Testis (tissue), 3 donors: ENCODE measurements around the gene WLS. TPM values are rescaled to one million over a fixed set of nuclear protein-coding genes. Genes with fewer than 3 reads are reported as not detected.
"Not testable (repeated sequence)": the region's sequence is repeated elsewhere in the genome, so short reads cannot be mapped to it uniquely, and the experiment has no call there.

ENCODE experiments used
- DNase-seq: peaks from one replicate; pipeline ENCODE4 v3.0.0-alpha.2; 2019
- H3K27ac ChIP-seq, 2 donors: fragments of 200-600 bp; sonication (generic); one replicate each; pipeline ENCODE4 v1.5.1; 2019
- H3K27me3 ChIP-seq: fragments of 200-600 bp; sonication (generic); one replicate; pipeline ENCODE4 v1.5.1; 2019
- H3K36me3 ChIP-seq: fragments of 200-600 bp; sonication (generic); one replicate; pipeline ENCODE4 v1.5.1; 2017; ENCODE audit warnings: low read depth; ENCODE audit errors: missing control alignments
- H3K4me1 ChIP-seq: fragments of 200-600 bp; sonication (generic); one replicate; pipeline ENCODE4 v1.5.1; 2019
- H3K4me3 ChIP-seq, 2 donors: fragments of 200-600 bp; sonication (generic); one replicate each; pipeline ENCODE4 v1.5.1; 2017 to 2019
- H3K9me3 ChIP-seq: fragments of 200-600 bp; sonication (generic); one replicate; pipeline ENCODE4 v1.5.1; 2017
- POLR2A ChIP-seq: fragments of 450-650 bp; IDR thresholded peaks from one replicate; pipeline ENCODE4 v1.6.1; 2017; ENCODE audit warnings: antibody characterized with exemption, mild to moderate bottlenecking, moderate library complexity
- WGBS, 2 donors: methylation state at CpG; one replicate each; pipeline ENCODE4 v1.1.5; 2018; 5-methylcytosine and 5-hydroxymethylcytosine counted together
- intact Hi-C: fragments of 100-400 bp; cut with DNase I; formaldehyde crosslinking; loops from one replicate; pipeline ENCODE4 v1.15.1; 2023; ENCODE audit warnings: low total_unique reads
- polyA plus RNA-seq: library from polyadenylated mRNA; stranded (reverse); fragments of 350-450 nt; fragmentation: Illumina TruSeq; extraction: RNeasy Lipid Tissue Mini Kit (QIAGEN cat#74804); gene quantifications from one replicate; pipeline ENCODE4 v1.2.3, GENCODE V29; 2014; ENCODE audit warnings: low read depth, low replicate concordance; ENCODE audit not compliant: insufficient read depth
- total RNA-seq, 2 donors: library from RNA; depleted of rRNA; stranded (reverse); fragments of >200 nt; gene quantifications; one replicate each; pipeline ENCODE4 v1.2.3, GENCODE V29; 2016
- TF ChIP-seq, protein P1 (sequence below), 3 experiments: fragments of 450-650 bp in 2 of 3; fragments of 200-600 bp in 1 of 3; sonication (generic) in 1 of 3; IDR thresholded peaks; one replicate each; pipeline ENCODE4 v1.5.1; 2016 to 2019; ENCODE audit warnings: antibody characterized with exemption in 3 of 3, mild to moderate bottlenecking in 2 of 3, moderate library complexity in 1 of 3

WLS gene
- total and polyA plus RNA-seq, 3 donors from 2014 or later: 32.6 to 93.7 (median 75.5) TPM

DNA sequence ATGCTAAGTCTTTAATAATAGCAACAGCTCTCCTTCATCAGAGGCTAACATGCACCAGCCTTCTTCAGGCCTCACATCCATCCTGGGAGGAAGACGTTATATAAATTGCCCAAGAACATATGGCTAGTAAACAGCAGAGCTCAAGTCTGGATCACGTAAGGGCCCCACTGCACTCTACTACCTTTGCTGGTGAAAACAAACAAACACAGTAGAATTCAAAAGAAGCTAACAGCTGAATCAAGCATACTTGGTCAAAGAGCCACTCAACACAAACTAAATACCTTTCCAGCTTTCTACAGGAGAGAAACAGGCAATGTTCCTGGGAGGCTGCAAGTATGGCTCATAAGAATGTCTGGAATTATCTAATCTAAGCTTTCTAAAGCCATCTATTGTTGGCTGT lies 66.0 kb downstream of the WLS start:
- 97 to 98% methylated on average over 2 of the region's 2 CpGs for WGBS, 2 donors
- no peak for DNase-seq

DNA sequence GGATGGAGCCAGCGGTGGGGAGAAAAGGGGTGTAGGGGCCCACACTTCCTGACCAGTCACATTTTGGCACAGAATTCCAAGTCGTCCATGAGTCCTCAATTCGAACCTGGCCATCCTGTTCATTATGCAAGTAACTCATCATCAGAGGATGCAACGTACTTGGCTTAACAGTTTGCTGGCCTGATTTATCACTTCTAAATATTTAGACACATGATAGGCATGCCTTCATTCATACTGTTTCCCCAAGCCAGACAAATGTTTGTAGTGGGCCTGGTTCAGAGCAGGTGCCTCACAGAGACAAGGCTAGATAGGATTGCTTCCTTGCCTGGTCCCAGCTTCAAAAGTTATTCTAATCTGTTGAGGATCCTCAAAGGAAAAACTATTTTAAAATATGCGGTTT lies 66.7 kb downstream of the WLS start:
- Histone ChIP-seq H3K4me3 (no peak overlapping the region), H3K36me3 (no peaks in the 10 kb centered on the region), H3K4me1 (no peaks in the 10 kb centered on the region), H3K9me3 (no peaks in the 10 kb centered on the region), H3K27me3 (no peaks in the 10 kb centered on the region), H3K27ac (no peak overlapping the region)
- no peak for DNase-seq
- 95 to 97% methylated on average over 5 of the region's 5 CpGs for WGBS, 2 donors
- TF ChIP-seq, protein P1, sequence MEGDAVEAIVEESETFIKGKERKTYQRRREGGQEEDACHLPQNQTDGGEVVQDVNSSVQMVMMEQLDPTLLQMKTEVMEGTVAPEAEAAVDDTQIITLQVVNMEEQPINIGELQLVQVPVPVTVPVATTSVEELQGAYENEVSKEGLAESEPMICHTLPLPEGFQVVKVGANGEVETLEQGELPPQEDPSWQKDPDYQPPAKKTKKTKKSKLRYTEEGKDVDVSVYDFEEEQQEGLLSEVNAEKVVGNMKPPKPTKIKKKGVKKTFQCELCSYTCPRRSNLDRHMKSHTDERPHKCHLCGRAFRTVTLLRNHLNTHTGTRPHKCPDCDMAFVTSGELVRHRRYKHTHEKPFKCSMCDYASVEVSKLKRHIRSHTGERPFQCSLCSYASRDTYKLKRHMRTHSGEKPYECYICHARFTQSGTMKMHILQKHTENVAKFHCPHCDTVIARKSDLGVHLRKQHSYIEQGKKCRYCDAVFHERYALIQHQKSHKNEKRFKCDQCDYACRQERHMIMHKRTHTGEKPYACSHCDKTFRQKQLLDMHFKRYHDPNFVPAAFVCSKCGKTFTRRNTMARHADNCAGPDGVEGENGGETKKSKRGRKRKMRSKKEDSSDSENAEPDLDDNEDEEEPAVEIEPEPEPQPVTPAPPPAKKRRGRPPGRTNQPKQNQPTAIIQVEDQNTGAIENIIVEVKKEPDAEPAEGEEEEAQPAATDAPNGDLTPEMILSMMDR (IDR thresholded peaks at IDR 0.05): no peak
- TF ChIP-seq POLR2A: no peak
- intact Hi-C loops: no loop called here

More for the DNA sequence above, 66.0 kb downstream of the WLS start:
- H3K36me3 ChIP-seq: no peaks in the 10 kb centered on the region
- TF ChIP-seq, protein P1 (IDR thresholded peaks at IDR 0.05): no peak
- no peak for TF ChIP-seq POLR2A
- no peaks in the 10 kb centered on the region for H3K9me3 ChIP-seq
- intact Hi-C loops: no loop called here
- H3K4me3 ChIP-seq: no peak overlapping the region
- no peaks in the 10 kb centered on the region for H3K4me1 ChIP-seq
- H3K27ac ChIP-seq: no peak overlapping the region
- H3K27me3 ChIP-seq: no peaks in the 10 kb centered on the region

DNA sequence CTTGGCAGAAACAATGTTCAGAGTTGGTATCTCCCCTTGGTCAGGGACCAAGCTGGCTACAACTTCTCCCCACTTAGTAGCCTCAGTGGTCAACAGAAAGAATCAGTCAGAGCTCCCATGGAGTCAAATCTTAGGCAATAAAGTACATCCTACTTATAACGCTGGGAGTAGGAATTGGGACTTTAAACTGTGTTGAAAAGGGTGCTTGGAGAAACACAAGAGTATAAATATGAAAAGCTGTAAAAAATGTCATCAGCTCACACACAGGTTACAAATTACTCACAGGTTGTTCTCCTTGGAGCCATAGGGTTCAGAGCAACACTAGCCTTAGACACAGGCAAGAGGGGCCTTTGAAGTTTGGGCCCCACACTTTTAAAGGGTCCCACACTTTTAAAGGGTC lies 67.4 kb downstream of the WLS start:
- Histone ChIP-seq H3K27ac (no peak overlapping the region), H3K4me1 (no peaks in the 10 kb centered on the region), H3K4me3 (no peak overlapping the region), H3K27me3 (no peaks in the 10 kb centered on the region), H3K9me3 (no peaks in the 10 kb centered on the region), H3K36me3 (no peaks in the 10 kb centered on the region)
- no peak for DNase-seq
- no peak for TF ChIP-seq POLR2A
- WGBS, 2 donors: 94 to 96% methylated on average over 1 of the region's 1 CpG
- intact Hi-C loops: no loop called here

DNA sequence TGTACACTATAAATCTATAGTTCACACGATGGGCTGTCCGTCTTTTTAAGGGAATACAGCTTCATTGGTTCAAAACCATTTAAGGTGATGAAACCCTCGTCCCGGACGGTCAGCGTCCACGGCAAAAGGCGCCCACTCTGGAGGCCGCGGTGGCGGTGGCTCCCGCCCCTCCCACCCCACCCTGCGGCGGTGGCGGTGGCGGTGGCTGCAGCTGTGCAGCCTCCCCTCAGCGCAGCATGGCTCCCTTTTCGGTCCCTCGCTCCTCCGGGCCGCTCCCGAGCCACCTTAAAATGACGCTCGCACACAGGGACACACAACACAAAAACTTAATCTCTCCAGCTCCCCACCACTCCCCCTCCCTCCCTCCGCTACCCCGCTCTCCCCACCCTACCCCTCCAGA lies 69.1 kb downstream of the WLS start:
- intact Hi-C loops: no loop called here
- no peaks in the 10 kb centered on the region for H3K27me3 ChIP-seq
- H3K9me3 ChIP-seq: no peaks in the 10 kb centered on the region
- no peaks in the 10 kb centered on the region for H3K4me1 ChIP-seq
- DNase-seq: no peak
- 76 to 92% methylated on average over 26 of the region's 26 CpGs for WGBS, 2 donors
- no peak for TF ChIP-seq POLR2A
- TF ChIP-seq, protein P1 (IDR thresholded peaks at IDR 0.05): no peak
- H3K4me3 ChIP-seq: peak overlapping the region in 1 of 2 donors; percentile 14
- no peak overlapping the region for H3K27ac ChIP-seq
- no peaks in the 10 kb centered on the region for H3K36me3 ChIP-seq

DNA sequence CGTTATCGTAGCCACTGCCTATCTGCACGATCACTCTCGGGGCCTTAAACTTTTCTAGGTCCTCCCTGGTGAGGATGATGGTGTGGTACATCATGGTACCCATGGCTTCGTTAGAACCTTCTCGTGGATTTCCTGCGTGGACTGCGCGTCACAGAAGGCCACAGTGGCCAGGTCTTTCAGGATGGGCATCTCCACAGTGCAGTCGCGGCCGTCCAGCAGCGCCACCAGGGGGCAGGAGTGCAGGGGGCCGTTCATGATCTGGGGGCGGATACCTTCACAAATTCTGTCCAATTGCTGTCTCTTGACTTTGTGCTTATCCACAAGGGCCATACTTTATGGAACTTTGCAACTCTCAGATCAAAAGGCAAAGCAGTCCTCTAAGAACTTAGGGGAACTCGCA lies 69.6 kb downstream of the WLS start:
- Histone ChIP-seq H3K27me3 (no peaks in the 10 kb centered on the region), H3K9me3 (no peaks in the 10 kb centered on the region), H3K4me1 (no peaks in the 10 kb centered on the region), H3K36me3 (no peaks in the 10 kb centered on the region), H3K4me3 (peak overlapping the region in 1 of 2 donors; percentile 26), H3K27ac (no peak overlapping the region)
- no peak for TF ChIP-seq POLR2A
- TF ChIP-seq, protein P1 (IDR thresholded peaks at IDR 0.05): no peak
- intact Hi-C loops: no loop called here
- DNase-seq: no peak
- 72 to 78% methylated on average over 14 to 16 of the region's 16 CpGs for WGBS, 2 donors

DNA sequence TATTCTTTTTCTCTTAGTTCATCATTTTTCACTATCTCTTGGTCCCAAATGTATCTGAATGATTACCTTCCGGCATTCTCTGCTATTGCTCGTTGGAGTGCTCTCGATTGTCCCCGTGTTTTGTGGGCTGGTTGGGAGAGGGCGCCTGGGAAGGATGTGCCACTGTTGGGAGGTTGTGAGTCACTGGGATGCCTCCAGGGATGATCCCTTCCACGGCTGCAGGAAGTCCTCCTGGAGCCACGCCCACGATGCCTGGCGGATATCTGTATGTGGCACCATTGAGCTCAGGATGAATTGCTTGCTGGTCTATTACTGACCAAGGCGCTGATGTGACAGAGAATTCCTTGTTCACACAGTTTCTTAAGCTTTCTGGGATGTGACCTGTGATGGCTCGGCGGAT lies 70.7 kb downstream of the WLS start:
- H3K4me1 ChIP-seq, intact Hi-C loops, H3K27ac ChIP-seq, H3K4me3 ChIP-seq, H3K36me3 ChIP-seq, H3K27me3 ChIP-seq, DNase-seq, H3K9me3 ChIP-seq: not testable (repeated sequence)
- WGBS, 2 donors: 42 to 69% methylated on average over 6 to 12 of the region's 12 CpGs

DNA sequence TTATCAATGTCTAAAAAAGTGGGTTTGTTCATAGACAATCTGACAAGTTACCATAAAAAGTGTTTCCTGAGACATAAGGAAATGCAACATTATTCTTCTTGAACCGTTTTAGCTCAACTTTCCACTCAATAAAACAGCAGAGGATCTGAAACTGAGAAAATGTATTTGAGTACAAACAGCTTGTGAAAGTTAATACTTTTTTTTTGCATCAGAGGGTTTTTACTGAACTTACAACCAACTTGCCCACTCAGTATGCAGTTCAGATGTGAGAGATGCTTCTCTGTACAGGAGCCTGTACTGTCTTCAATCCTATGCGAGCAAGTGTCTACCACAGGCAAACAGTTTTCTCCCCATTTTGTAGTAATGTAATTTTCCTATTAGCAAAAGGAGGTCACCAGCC lies 71.4 kb downstream of the WLS start:
- 58 to 67% methylated on average over 2 of the region's 2 CpGs for WGBS, 2 donors

More for the DNA sequence above, 71.4 kb downstream of the WLS start:
- H3K4me3 ChIP-seq, H3K27ac ChIP-seq, H3K9me3 ChIP-seq, H3K27me3 ChIP-seq, H3K4me1 ChIP-seq, H3K36me3 ChIP-seq, DNase-seq, intact Hi-C loops: not testable (repeated sequence)
